Mucosa of descending colon (tissue), 3 donors: ENCODE measurements around the gene CAPN10. TPM values are rescaled to one million over a fixed set of nuclear protein-coding genes. Genes with fewer than 3 reads are reported as not detected.

ENCODE experiments used
- ATAC-seq: fragments of 200-7000 bp; cut with Tn5 transposase; one replicate; pipeline ENCODE4 v1.9.1; 2020; ENCODE audit warnings: mild to moderate bottlenecking, moderate library complexity
- DNase-seq, 3 donors: peaks; one replicate each; pipeline ENCODE4 v3.0.0-alpha.2; 2020
- H3K36me3 ChIP-seq: fragments of 200-600 bp; one replicate; pipeline ENCODE4 v1.8.0; 2021; ENCODE audit warnings: low read depth, mild to moderate bottlenecking
- H3K4me1 ChIP-seq: fragments of 200-600 bp; one replicate; pipeline ENCODE4 v1.8.0; 2021; ENCODE audit warnings: low read depth, mild to moderate bottlenecking
- H3K4me3 ChIP-seq: fragments of 200-600 bp; one replicate; pipeline ENCODE4 v1.8.0; 2021; ENCODE audit warnings: mild to moderate bottlenecking
- H3K9me3 ChIP-seq: fragments of 200-600 bp; one replicate; pipeline ENCODE4 v1.8.0; 2021; ENCODE audit warnings: mild to moderate bottlenecking
- CTCF ChIP-seq: fragments of 200-600 bp; IDR thresholded peaks from one replicate; pipeline ENCODE4 v1.8.0; 2022; ENCODE audit warnings: antibody characterized with exemption, mild to moderate bottlenecking
- intact Hi-C, 2 donors: fragments of 100-400 bp; cut with DNase I in 1 of 2; cut with micrococcal nuclease in 1 of 2; formaldehyde crosslinking; loops; one replicate each; pipeline versions ENCODE4 v1.11.0 to v1.11.1; 2022; cut with DNase I, micrococcal nuclease
- total RNA-seq, 3 donors: library from RNA; stranded (reverse); fragmentation: NEBNext Ultra II Directional in 2 of 3; extraction: Animal tissue kit (Norgen Biotek cat#: 25700) in 2 of 3; gene quantifications; one replicate each; pipeline versions ENCODE4 v1.2.1 to v1.2.4, GENCODE V29; 2021 to 2023
- donor health status: DM: no; HTN: no; CAD: no; lungs with moderate emphysema.
- donor health status: DM: no; HTN: no; CAD: no.
- donor health status: DM: no; HTN: yes; CAD: no.

Gene CAPN10
- total RNA-seq, 3 donors from 2014 or later = 34.0 to 55.5 (median 40.4) TPM

DNA sequence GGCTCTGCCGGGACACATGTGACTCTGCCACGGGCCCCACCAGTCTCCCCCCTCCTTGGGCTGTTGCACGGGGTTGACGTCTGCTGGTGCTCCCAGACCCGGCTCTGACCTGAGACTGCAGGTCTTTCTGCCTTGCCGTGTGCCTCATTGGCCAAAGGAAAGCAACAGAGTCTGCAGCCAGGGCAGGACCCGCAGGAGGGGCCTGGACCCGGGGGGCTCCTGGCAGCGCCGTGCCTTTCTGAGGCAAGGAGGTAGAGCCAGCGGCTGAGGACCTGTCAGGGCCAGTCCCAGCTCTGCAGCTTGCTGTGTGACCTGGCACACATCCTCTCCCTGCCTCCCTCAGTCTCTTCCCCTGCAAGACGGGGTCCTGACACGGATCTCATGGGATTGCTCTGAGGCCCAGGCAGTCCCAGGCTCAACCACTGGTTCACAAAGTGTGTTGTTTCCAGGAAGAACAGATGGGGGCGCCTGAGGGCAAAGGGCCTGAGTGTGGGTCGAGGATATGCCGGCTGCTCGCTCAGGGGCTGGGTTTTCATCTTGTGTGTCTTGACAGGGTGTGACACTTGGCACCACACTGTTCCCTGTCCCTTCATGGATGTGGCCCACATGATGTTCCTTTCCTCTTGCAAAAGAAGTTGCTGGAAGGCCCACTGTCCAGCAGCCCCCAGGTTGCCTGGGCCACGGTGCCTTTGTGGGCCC lies 9.0 kb downstream of the CAPN10 start:
- intact Hi-C loops = no loop called here
- ATAC-seq (peak; percentile 57), DNase-seq (peak in 2 of 3 donors; percentile 41 to 45)
- H3K9me3 ChIP-seq = no peaks in the 10 kb centered on the region
- H3K4me3 ChIP-seq = no peak overlapping the region
- no peak for TF ChIP-seq CTCF
- H3K36me3 ChIP-seq = no peaks in the 10 kb centered on the region
- no peaks in the 10 kb centered on the region for H3K4me1 ChIP-seq

- DNase-seq = peak in 1 of 3 donors; percentile 41
- ATAC-seq = no peak
- no peaks in the 10 kb centered on the region for H3K9me3 ChIP-seq
- no peaks in the 10 kb centered on the region for H3K4me1 ChIP-seq
- no peak for TF ChIP-seq CTCF
- intact Hi-C loops = no loop called here
- H3K4me3 ChIP-seq = no peak overlapping the region
- no peaks in the 10 kb centered on the region for H3K36me3 ChIP-seq
Observed at GRCh38 chr2:240596080-240596460, 9.5 kb downstream of the CAPN10 start.

DNA sequence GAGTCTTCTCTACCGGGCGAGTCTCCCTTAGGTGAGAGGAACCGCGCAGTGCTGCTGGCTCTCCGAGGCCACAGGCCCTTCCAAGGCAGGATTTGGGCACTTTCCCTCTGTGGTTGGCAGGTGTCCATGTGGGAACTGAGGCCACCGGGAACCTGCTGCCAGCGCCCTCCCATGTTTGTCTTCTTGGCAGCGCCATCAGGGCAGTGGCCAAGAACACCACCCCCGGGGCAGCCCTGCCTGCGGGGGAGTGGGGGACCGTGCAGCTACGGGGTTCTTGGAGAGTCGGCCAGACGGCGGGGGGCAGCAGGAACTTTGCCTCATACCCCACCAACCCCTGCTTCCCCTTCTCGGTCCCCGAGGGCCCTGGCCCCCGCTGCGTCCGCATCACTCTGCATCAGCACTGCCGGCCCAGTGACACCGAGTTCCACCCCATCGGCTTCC lies 10.0 kb downstream of the CAPN10 start:
- Histone ChIP-seq H3K36me3 (no peaks in the 10 kb centered on the region), H3K4me3 (no peak overlapping the region), H3K9me3 (no peaks in the 10 kb centered on the region), H3K4me1 (no peaks in the 10 kb centered on the region)
- DNase-seq (peak in 1 of 3 donors; percentile 24), ATAC-seq (no peak)
- intact Hi-C loops = no loop called here
- TF ChIP-seq CTCF = no peak

GRCh38 chr2:240597054-240597418 lies 10.5 kb downstream of the CAPN10 start:
- Histone ChIP-seq H3K4me3 (no peak overlapping the region), H3K4me1 (no peaks in the 10 kb centered on the region), H3K9me3 (no peaks in the 10 kb centered on the region), H3K36me3 (no peaks in the 10 kb centered on the region)
- intact Hi-C loops = no loop called here
- no peak for ATAC-seq
- peak in 1 of 3 donors; percentile 22 for DNase-seq
- TF ChIP-seq CTCF = no peak

DNA sequence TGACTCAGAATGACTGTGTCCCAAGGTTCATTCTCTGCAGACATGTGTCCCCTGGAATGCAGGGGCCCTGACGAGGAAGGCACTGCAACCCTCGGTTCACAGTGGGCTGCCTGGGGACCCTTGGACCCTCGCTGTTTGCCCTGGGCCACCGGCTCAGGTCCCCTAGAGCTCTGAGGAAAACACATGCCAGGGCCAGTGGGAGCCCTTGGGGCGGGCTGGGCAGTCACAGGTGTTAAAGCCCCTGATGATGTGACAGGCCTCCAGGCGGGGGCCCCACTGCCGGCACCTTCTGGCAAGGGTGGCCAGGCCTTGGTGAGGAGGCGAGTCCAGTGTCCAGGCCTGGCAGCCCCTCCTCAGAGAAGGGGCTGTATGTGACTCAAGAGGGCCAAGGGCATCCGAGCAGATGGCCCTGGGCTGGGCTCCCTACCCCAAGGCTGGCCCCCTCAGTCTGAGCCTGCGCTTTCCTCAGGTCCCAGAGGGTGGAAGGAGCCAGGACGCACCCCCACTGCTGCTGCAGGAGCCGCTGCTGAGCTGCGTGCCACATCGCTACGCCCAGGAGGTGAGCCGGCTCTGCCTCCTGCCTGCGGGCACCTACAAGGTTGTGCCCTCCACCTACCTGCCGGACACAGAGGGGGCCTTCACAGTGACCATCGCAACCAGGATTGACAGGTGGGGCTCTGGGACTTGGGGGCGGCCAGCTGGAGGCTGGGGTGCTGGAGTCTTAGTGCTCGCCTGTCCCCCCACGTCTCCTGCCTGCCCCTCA lies 11.1 kb downstream of the CAPN10 start:
- Histone ChIP-seq H3K36me3 (no peaks in the 10 kb centered on the region), H3K4me3 (no peak overlapping the region), H3K4me1 (no peaks in the 10 kb centered on the region), H3K9me3 (no peaks in the 10 kb centered on the region)
- ATAC-seq = no peak
- DNase-seq = peak in 1 of 3 donors; percentile 48
- TF ChIP-seq CTCF = no peak
- intact Hi-C loops = no loop called here
